ENCODE results near the gene ODR4. TPM values are rescaled to one million over a fixed set of nuclear protein-coding genes. Genes with fewer than 3 reads are reported as not detected.
A peak's percentile ranks its signal among the peaks of the same experiment; 100 is the strongest.
"Not testable (repeated sequence)": the region's sequence is repeated elsewhere in the genome, so short reads cannot be mapped to it uniquely, and the experiment has no call there.

The ODR4 gene
- total RNA-seq, 2 donors from 2014 or later = 14.0 to 17.7 TPM

DNA sequence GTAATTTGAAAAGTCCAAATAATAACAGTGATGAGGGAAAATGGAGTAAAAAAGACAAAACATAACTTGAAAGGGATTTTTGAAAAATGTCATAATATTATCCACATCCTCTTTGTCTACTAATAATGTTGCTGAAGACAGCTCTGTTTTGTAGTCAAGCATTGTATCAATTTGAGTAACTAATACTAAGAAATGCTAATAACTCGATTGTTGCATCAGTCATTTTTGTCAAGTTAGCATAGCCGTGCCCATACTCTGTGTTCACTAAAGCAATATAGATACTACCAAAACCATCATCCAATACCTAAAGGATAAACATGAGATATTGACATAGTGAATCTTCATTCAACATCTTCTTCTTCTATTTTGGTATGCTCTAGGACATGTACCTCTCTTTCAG is 68.0 kb downstream of the ODR4 start:
- H3K36me3 Mint-ChIP-seq (ENCODE audit: low read depth) = no peaks in the 10 kb centered on the region
- H3K4me3 Mint-ChIP-seq = no peak overlapping the region
- peak; percentile 39 for ATAC-seq (replicated peaks)
- H3K27ac Mint-ChIP-seq = no peak overlapping the region
- no peaks in the 10 kb centered on the region for H3K27me3 Mint-ChIP-seq
- peaks cover 11% of the 10 kb centered on the region for H3K4me1 Mint-ChIP-seq
- no peaks in the 10 kb centered on the region for H3K9me3 Mint-ChIP-seq

DNA sequence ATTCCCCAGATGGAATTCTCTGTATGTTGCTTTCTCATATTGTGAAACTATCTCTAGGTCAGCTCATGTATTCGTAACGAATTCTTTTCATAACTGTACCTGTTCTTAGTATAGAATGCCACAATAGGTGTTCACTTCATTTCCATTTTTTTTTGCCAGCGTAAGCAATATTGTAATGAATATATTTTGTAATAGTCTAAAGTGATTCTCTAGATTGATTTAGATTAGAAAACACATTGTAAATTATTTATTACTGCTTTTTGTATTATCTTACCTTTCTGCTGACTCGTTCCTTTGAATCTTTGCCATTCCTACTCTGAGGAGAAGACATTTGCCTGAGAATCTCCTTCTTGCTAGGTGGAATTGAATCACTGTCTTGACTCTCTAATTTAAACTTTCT is 70.5 kb downstream of the ODR4 start:
- peaks cover 11% of the 10 kb centered on the region for H3K4me1 Mint-ChIP-seq
- H3K4me3 Mint-ChIP-seq = no peak overlapping the region
- ATAC-seq (replicated peaks) = no peak
- H3K27me3 Mint-ChIP-seq = no peaks in the 10 kb centered on the region
- no peaks in the 10 kb centered on the region for H3K36me3 Mint-ChIP-seq (ENCODE audit: low read depth)
- H3K27ac Mint-ChIP-seq = no peak overlapping the region
- H3K9me3 Mint-ChIP-seq = no peaks in the 10 kb centered on the region

DNA sequence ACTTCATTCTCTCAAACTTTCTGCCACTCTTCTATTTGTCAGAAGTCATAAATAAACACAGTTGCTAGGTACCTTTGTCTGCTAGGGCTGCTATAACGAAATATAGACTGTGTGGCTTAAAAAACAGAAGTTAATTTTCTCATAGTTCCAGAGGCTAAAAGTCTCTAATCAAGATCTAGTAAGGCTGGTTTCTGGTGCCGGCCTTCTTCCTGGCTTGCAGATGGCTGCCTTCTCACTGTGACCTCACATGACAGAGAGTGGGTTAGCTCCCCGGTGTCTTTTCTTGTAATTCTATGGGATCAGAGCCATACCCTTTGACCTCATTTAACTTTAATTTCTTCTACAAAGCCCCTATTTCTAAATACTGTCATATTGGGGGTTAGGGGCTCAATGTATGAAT is 79.3 kb downstream of the ODR4 start:
- Mint-ChIP-seq H3K9me3 (no peaks in the 10 kb centered on the region), H3K4me1 (no peaks in the 10 kb centered on the region), H3K27me3 (no peaks in the 10 kb centered on the region), H3K27ac (no peak overlapping the region), H3K4me3 (no peak overlapping the region), H3K36me3 (ENCODE audit: low read depth) (no peaks in the 10 kb centered on the region)
- ATAC-seq (replicated peaks) = no peak

DNA sequence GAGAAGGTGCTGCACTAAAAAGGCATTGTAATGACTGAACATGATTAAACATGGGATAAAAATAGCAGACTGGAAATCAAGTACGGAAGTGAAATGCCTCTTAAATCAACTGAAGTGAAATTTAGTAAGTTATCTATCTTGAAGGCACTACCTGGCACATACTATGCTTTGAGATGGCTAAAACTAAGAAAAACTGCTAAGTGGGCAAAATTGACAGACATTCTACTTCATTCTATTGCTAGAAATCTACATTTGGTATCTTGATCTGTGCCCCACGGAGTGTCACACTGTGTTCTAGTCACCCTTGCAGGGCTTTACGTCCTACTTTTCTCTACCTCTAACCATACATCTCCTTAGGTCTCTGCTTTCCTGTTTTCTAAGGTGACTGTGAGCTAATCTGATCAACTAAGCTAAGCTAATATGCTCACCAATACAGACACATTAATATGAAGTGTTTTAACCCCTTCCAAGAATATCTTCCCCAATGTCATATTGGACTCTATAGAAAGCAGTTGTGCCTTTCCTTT is 81.2 kb downstream of the ODR4 start:
- no peaks in the 10 kb centered on the region for H3K36me3 Mint-ChIP-seq (ENCODE audit: low read depth)
- H3K27ac Mint-ChIP-seq = no peak overlapping the region
- no peaks in the 10 kb centered on the region for H3K9me3 Mint-ChIP-seq
- H3K4me1 Mint-ChIP-seq = no peaks in the 10 kb centered on the region
- no peak for ATAC-seq (replicated peaks)
- H3K27me3 Mint-ChIP-seq = no peaks in the 10 kb centered on the region
- H3K4me3 Mint-ChIP-seq = no peak overlapping the region

DNA sequence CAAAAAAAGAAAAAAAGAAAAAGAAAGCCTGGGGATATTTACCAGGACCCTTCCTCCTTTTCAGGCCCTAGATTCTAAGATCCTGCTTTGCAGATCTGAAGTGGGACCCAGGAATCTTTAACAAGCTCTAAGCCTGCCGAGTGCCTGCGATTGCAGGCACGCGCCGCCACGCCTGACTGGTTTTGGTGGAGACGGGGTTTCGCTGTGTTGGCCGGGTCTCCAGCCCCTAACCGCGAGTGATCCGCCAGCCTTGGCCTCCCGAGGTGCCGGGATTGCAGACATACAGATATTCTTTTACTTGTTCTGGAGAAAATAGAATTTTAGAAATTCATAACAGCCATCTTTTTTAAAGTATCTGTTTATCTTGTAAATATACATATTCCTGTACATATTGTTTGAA is 83.5 kb downstream of the ODR4 start:
- H3K4me1 Mint-ChIP-seq; H3K27me3 Mint-ChIP-seq; H3K36me3 Mint-ChIP-seq (ENCODE audit: low read depth); H3K27ac Mint-ChIP-seq; H3K9me3 Mint-ChIP-seq; ATAC-seq (replicated peaks); H3K4me3 Mint-ChIP-seq: not testable (repeated sequence)

DNA sequence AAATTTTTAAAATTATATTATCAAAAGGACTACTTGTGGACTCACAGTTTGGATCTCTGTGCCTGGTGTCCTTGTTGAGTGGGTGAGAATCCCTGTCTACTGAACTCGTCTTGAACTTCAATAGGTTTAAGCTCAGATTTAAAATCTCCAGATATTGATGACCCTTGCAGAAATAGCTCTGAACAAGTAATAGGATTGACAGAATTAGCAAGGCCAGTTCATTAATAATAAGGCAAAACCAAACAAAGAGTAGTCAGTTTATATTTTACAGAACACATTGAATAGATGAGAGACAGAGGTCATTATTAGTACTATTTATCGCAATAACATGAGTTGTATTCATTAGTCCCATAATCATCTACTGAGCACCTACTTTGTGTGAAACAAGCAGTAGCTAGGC is 85.4 kb downstream of the ODR4 start, which contains the start of gene PDC:
PDC (minus strand) TSS at position 101 of the 400 bp plus-strand sequence. CDS start 11,655 bp downstream, outside the sequence.
- Mint-ChIP-seq H3K9me3 (no peaks in the 10 kb centered on the region), H3K27me3 (peaks cover 7% of the 10 kb centered on the region), H3K27ac (no peak within 1 kb of the TSS), H3K36me3 (ENCODE audit: low read depth) (no peaks in the 10 kb centered on the region), H3K4me3 (no peak within 1 kb of the TSS), H3K4me1 (no peaks in the 10 kb centered on the region)
- ATAC-seq (replicated peaks) = no peak

DNA sequence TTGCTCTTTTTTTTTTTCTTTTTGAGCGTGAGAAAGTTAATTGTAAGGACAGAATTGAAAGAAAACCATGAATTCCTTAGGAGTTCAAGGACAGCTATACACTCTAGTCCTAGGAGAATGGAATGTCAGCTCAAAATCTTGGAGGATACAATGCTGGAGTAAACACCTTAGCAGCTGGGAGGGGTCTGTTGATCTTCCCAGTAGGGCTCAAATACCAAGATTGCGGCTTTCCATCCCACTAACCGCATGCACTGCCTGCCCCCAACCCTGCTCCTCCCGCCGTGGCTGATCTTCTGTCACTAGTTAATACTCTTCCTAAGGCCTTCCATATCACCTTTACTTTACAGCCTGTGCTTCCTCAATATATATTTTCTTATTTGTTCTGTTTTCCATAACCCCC is 87.9 kb downstream of the ODR4 start:
- ATAC-seq (replicated peaks) = no peak
- H3K27ac Mint-ChIP-seq = no peak overlapping the region
- no peaks in the 10 kb centered on the region for H3K36me3 Mint-ChIP-seq (ENCODE audit: low read depth)
- no peak overlapping the region for H3K4me3 Mint-ChIP-seq
- no peaks in the 10 kb centered on the region for H3K4me1 Mint-ChIP-seq
- H3K9me3 Mint-ChIP-seq = no peaks in the 10 kb centered on the region
- H3K27me3 Mint-ChIP-seq = peaks cover 11% of the 10 kb centered on the region

DNA sequence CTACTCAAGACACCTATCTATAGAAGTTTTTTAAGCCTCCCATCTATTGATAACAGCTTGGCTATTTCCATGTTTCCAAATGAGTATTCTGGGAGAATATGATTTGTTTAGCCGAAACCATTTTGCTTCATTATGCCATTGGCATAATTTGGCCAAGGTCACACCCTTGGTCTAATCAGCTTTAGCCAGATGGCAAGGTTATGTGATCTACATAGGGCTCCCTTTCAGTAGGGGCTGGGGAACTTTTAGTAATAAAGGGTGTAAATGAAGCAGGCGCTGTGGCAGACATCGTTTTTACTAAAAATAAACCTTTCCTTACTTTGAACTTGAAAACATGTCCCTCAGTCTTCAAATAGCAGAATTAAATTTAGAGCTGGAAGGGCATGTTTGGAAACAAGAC is 88.3 kb downstream of the ODR4 start:
- H3K36me3 Mint-ChIP-seq (ENCODE audit: low read depth) = no peaks in the 10 kb centered on the region
- H3K27ac Mint-ChIP-seq = no peak overlapping the region
- H3K4me3 Mint-ChIP-seq = no peak overlapping the region
- H3K9me3 Mint-ChIP-seq = no peaks in the 10 kb centered on the region
- ATAC-seq (replicated peaks) = no peak
- peaks cover 11% of the 10 kb centered on the region for H3K27me3 Mint-ChIP-seq
- no peaks in the 10 kb centered on the region for H3K4me1 Mint-ChIP-seq

DNA sequence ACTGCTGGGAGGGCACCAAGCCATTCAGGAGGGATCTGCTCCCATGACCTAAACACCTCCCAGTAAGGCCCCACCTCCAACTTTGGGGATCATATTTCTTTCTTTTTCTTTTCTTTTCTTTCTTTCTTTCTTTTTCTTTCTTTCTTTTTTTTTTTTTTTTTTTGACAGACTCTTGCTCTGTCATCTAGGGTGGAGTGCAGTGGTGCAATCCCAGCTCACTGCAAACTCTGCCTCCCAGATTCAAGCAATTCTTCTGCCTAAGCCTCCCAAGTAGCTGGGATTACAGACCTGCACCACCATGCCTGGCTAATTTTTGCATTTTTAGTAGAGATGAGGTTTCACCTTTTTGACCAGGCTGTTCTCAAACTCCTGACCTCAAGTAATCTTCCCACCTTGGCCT is 89.9 kb downstream of the ODR4 start:
- H3K27me3 Mint-ChIP-seq = peaks cover 11% of the 10 kb centered on the region
- H3K4me3 Mint-ChIP-seq; ATAC-seq (replicated peaks); H3K4me1 Mint-ChIP-seq; H3K27ac Mint-ChIP-seq; H3K36me3 Mint-ChIP-seq (ENCODE audit: low read depth); H3K9me3 Mint-ChIP-seq: not testable (repeated sequence)

DNA sequence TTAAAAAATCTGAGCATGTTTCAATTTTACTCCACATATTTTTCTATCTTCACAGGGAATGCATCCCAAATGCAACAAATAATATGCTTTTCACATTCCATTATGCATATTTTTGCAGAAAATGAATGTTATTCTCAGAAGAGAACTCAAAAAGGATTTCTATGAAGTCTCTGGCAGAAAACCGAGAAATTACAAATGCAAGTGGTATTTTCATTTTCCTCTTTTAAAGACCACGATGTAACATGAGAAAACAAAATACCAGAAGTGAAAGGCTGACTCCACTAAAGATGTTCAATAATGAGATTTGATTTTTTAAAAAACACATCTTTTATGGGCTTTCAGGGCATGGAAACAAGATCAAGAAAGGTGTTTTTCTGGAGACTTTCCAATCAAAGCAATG is 90.3 kb downstream of the ODR4 start:
- Mint-ChIP-seq H3K4me1 (no peaks in the 10 kb centered on the region), H3K4me3 (no peak overlapping the region), H3K27ac (no peak overlapping the region), H3K36me3 (ENCODE audit: low read depth) (no peaks in the 10 kb centered on the region), H3K27me3 (peaks cover 11% of the 10 kb centered on the region), H3K9me3 (no peaks in the 10 kb centered on the region)
- no peak for ATAC-seq (replicated peaks)

Other genes with a start within 250 kb of the ODR4 start
- 1 to 10 TPM; 1.7 to 4.8 TPM for gene PRG4, start 79.6 kb upstream of the ODR4 start, total RNA-seq
- gene TPR, start 585 bp upstream of the ODR4 start, total RNA-seq = 100 to 1,000 TPM; 147 to 156 TPM
- not detected for gene PDC, start 85.3 kb downstream of the ODR4 start, total RNA-seq

Data from activated T-helper 17 cell treated with anti-CD3 and anti-CD28 coated beads, Interleukin-2, amount 50 U/mL, for 72 hours (primary cell).